SK-N-SH treated with all-trans-retinoic acid at 6 μM for 48 hours (cell line): ENCODE results near the gene RRAS2.

Experiments used
- ARNTL ChIP-seq: fragments of 450-650 bp; formaldehyde crosslinking; IDR thresholded peaks from 2 replicates; pipeline ENCODE4 v1.5.0; 2020; ENCODE audit warnings: low read depth, mild to moderate bottlenecking, moderate library complexity, borderline replicate concordance
- BACH2 ChIP-seq: fragments of 250-450 bp; sonication (Bioruptor Pico); IDR thresholded peaks from 2 replicates; pipeline ENCODE4 v1.9.0; 2021; ENCODE audit warnings: mild to moderate bottlenecking, borderline replicate concordance
- CSDC2 ChIP-seq: fragments of 250-450 bp; sonication (Bioruptor Pico); IDR thresholded peaks from 2 replicates; pipeline ENCODE4 v1.5.0; 2020; ENCODE audit warnings: mild to moderate bottlenecking, moderate library complexity
- ESRRG ChIP-seq: fragments of 250-450 bp; sonication (Bioruptor Pico); IDR thresholded peaks from 2 replicates; pipeline ENCODE4 v1.6.1; 2021; ENCODE audit warnings: mild to moderate bottlenecking
- GLIS3 ChIP-seq: fragments of 250-450 bp; sonication (Bioruptor Pico); IDR thresholded peaks from 2 replicates; pipeline ENCODE4 v1.5.0; 2020; ENCODE audit warnings: mild to moderate bottlenecking, moderate library complexity
- ISL1 ChIP-seq: fragments of 250-450 bp; sonication (Bioruptor Pico); IDR thresholded peaks from 2 replicates; pipeline ENCODE4 v2.1.2; 2022; ENCODE audit warnings: mild to moderate bottlenecking, moderate library complexity
- OSR1 ChIP-seq: fragments of 250-450 bp; sonication (Bioruptor Pico); IDR thresholded peaks from 2 replicates; pipeline ENCODE4 v1.8.0; 2022; ENCODE audit warnings: moderate library complexity, mild to moderate bottlenecking, inconsistent platforms
- RARB ChIP-seq: fragments of 250-450 bp; sonication (Bioruptor Pico); IDR thresholded peaks from 2 replicates; pipeline ENCODE4 v1.8.0; 2021; ENCODE audit warnings: mild to moderate bottlenecking, moderate library complexity
- ZC3H10 ChIP-seq: fragments of 250-450 bp; sonication (Bioruptor Pico); IDR thresholded peaks from 2 replicates; pipeline ENCODE4 v1.5.1; 2021; ENCODE audit warnings: mild to moderate bottlenecking, moderate library complexity
- ZFP30 ChIP-seq: fragments of 450-650 bp; formaldehyde crosslinking; IDR thresholded peaks from 2 replicates; pipeline ENCODE4 v1.5.0; 2022; ENCODE audit warnings: mild to moderate bottlenecking, moderate library complexity
- ZNF8 ChIP-seq: fragments of 450-650 bp; formaldehyde crosslinking; IDR thresholded peaks from 2 replicates; pipeline ENCODE4 v1.5.0; 2020; ENCODE audit warnings: mild to moderate bottlenecking, moderate library complexity
- TF ChIP-seq, protein P1 (sequence below): fragments of 250-450 bp; sonication (Bioruptor Pico); IDR thresholded peaks from 2 replicates; pipeline ENCODE4 v1.8.0; 2020; ENCODE audit warnings: mild to moderate bottlenecking, moderate library complexity, borderline replicate concordance
- TF ChIP-seq, protein P2 (sequence below): fragments of 250-450 bp; sonication (Bioruptor Pico); IDR thresholded peaks from 2 replicates; pipeline ENCODE4 v1.5.1; 2020; ENCODE audit warnings: low read depth, mild to moderate bottlenecking, moderate library complexity

DNA sequence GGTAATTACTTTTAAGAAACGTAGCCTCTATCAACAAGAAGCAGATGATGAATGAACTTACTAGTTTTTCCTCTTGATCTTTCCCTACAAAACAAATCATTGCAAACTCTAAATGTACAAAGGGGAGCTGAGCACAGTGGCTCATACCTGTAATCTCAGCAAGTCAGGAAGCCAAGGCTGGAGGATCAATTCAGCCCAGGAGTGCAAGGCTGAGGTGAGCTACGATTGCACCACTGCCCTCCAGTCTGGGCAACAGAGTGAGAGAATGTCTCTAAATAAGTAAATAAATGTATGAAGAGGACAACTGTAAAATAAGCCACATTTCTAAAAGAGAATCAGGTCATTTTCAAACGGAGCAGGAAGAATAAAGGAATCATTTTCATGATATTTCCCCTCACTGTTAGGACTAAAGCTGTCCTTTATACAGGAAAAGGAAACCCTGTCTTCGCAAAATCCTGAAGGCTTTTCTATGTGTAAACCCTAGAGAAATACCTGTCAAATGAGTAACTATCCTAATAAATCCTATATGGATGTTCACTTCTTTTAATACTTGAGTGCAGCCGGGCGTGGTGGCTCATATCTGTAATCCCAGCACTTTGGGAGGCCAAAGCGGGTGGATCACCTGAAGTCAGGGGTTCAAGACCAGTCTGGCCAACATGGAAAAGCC, 41.2 kb downstream of the RRAS2 start:
- TF ChIP-seq ZC3H10 (CRISPR knock-in tag) (no peak), RARB (CRISPR knock-in tag) (no peak), ZNF8 (CRISPR knock-in tag) (no peak), BACH2 (no peak), ARNTL (CRISPR knock-in tag) (no peak), ZFP30 (CRISPR knock-in tag) (no peak), GLIS3 (CRISPR knock-in tag) (no peak), OSR1 (CRISPR knock-in tag) (no peak), ISL1 (CRISPR knock-in tag) (no peak), ESRRG (CRISPR knock-in tag) (no peak), CSDC2 (CRISPR knock-in tag) (no peak)
- TF ChIP-seq, protein P1, sequence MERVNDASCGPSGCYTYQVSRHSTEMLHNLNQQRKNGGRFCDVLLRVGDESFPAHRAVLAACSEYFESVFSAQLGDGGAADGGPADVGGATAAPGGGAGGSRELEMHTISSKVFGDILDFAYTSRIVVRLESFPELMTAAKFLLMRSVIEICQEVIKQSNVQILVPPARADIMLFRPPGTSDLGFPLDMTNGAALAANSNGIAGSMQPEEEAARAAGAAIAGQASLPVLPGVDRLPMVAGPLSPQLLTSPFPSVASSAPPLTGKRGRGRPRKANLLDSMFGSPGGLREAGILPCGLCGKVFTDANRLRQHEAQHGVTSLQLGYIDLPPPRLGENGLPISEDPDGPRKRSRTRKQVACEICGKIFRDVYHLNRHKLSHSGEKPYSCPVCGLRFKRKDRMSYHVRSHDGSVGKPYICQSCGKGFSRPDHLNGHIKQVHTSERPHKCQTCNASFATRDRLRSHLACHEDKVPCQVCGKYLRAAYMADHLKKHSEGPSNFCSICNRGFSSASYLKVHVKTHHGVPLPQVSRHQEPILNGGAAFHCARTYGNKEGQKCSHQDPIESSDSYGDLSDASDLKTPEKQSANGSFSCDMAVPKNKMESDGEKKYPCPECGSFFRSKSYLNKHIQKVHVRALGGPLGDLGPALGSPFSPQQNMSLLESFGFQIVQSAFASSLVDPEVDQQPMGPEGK (CRISPR knock-in tag): no peak
- TF ChIP-seq, protein P2, sequence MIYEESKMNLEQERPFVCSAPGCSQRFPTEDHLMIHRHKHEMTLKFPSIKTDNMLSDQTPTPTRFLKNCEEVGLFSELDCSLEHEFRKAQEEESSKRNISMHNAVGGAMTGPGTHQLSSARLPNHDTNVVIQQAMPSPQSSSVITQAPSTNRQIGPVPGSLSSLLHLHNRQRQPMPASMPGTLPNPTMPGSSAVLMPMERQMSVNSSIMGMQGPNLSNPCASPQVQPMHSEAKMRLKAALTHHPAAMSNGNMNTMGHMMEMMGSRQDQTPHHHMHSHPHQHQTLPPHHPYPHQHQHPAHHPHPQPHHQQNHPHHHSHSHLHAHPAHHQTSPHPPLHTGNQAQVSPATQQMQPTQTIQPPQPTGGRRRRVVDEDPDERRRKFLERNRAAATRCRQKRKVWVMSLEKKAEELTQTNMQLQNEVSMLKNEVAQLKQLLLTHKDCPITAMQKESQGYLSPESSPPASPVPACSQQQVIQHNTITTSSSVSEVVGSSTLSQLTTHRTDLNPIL (CRISPR knock-in tag): no peak
